ENCODE measurements around the gene PDE7B. TPM values are rescaled to one million over a fixed set of nuclear protein-coding genes. Genes with fewer than 3 reads are reported as not detected.

The PDE7B gene
- total RNA-seq, 4 donors from 2014 or later = 12.9 to 22.5 (median 16.4) TPM

- no peaks in the 10 kb centered on the region for H3K36me3 ChIP-seq
- H3K27me3 ChIP-seq = no peaks in the 10 kb centered on the region
- WGBS, 2 donors = 40 to 46% methylated on average over 3 of the region's 3 CpGs
- no peak overlapping the region for H3K4me3 ChIP-seq
- H3K27ac ChIP-seq = peak overlapping the region in 1 of 4 donors; percentile 39
- TF ChIP-seq CTCF (IDR thresholded peaks at IDR 0.05) (no peak), EP300 (IDR thresholded peaks at IDR 0.05) (no peak), POLR2A (IDR thresholded peaks at IDR 0.05) (no peak)
- H3K9me3 ChIP-seq = no peaks in the 10 kb centered on the region
- no peak for DNase-seq (ENCODE audit: low spot score in 2 of 2)
- peaks cover 0 to 6% (median 2%) of the 10 kb centered on the region in 4 donors for H3K4me1 ChIP-seq
These were observed 20.5 kb upstream of the PDE7B start for GRCh38 chr6:135831016-135831415.

- no peak for DNase-seq (ENCODE audit: low spot score in 2 of 2)
- H3K27ac ChIP-seq = no peak overlapping the region
- peaks cover 0 to 6% (median 2%) of the 10 kb centered on the region in 4 donors for H3K4me1 ChIP-seq
- TF ChIP-seq EP300 (IDR thresholded peaks at IDR 0.05) = no peak
- no peak for TF ChIP-seq POLR2A (IDR thresholded peaks at IDR 0.05)
- no peak for TF ChIP-seq CTCF (IDR thresholded peaks at IDR 0.05)
- H3K4me3 ChIP-seq = no peak overlapping the region
- no peaks in the 10 kb centered on the region for H3K9me3 ChIP-seq
- WGBS, 2 donors = 89 to 92% methylated on average over 3 of the region's 3 CpGs
- H3K27me3 ChIP-seq = no peaks in the 10 kb centered on the region
- H3K36me3 ChIP-seq = no peaks in the 10 kb centered on the region
These were observed 19.3 kb upstream of the PDE7B start for GRCh38 chr6:135832166-135832565.

DNA sequence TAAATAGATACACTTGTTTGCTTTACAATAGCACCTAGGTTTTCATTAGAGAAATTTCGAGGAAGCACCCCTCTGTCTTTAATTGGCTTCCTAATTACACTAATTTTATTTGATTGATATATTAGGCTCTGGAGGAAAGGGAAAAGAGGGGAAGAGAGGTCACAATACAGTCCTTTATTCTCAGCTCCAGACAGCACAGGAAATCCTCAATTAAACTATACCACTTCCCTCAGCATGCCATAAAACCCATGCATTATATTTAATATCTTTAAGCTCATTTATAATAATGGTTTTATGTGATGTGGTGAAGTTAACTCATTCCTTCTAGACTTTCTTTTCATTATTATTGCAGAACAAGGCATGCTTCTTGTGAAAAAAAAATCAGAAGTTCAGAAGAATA, 17.7 kb upstream of the PDE7B start:
- Histone ChIP-seq H3K36me3 (no peaks in the 10 kb centered on the region), H3K4me3 (no peak overlapping the region), H3K4me1 (peaks cover 0 to 6% (median 2%) of the 10 kb centered on the region in 4 donors), H3K9me3 (no peaks in the 10 kb centered on the region), H3K27ac (no peak overlapping the region), H3K27me3 (no peaks in the 10 kb centered on the region)
- WGBS, 2 donors = 42 to 55% methylated on average over 1 of the region's 1 CpG
- no peak for DNase-seq (ENCODE audit: low spot score in 2 of 2)
- TF ChIP-seq POLR2A (IDR thresholded peaks at IDR 0.05) (no peak), CTCF (IDR thresholded peaks at IDR 0.05) (no peak), EP300 (IDR thresholded peaks at IDR 0.05) (no peak)

GRCh38 chr6:135837735-135838449, 13.6 kb upstream of the PDE7B start:
- H3K36me3 ChIP-seq = no peaks in the 10 kb centered on the region
- no peaks in the 10 kb centered on the region for H3K9me3 ChIP-seq
- no peaks in the 10 kb centered on the region for H3K4me1 ChIP-seq
- no peaks in the 10 kb centered on the region for H3K27me3 ChIP-seq
- DNase-seq (ENCODE audit: low spot score in 2 of 2) = no peak
- TF ChIP-seq POLR2A (IDR thresholded peaks at IDR 0.05) (no peak), EP300 (IDR thresholded peaks at IDR 0.05) (no peak), CTCF (IDR thresholded peaks at IDR 0.05) (no peak)
- no peak overlapping the region for H3K4me3 ChIP-seq
- H3K27ac ChIP-seq = no peak overlapping the region
- 87 to 91% methylated on average over 5 of the region's 5 CpGs for WGBS, 2 donors

GRCh38 chr6:135839121-135839520, 12.4 kb upstream of the PDE7B start:
- no peak overlapping the region for H3K27ac ChIP-seq
- H3K4me1 ChIP-seq = no peaks in the 10 kb centered on the region
- WGBS, 2 donors = 80 to 83% methylated on average over 4 of the region's 4 CpGs
- no peak overlapping the region for H3K4me3 ChIP-seq
- no peaks in the 10 kb centered on the region for H3K36me3 ChIP-seq
- H3K27me3 ChIP-seq = no peaks in the 10 kb centered on the region
- no peaks in the 10 kb centered on the region for H3K9me3 ChIP-seq
- DNase-seq (ENCODE audit: low spot score in 2 of 2) = no peak
- no peak for TF ChIP-seq CTCF (IDR thresholded peaks at IDR 0.05)
- no peak for TF ChIP-seq POLR2A (IDR thresholded peaks at IDR 0.05)
- no peak for TF ChIP-seq EP300 (IDR thresholded peaks at IDR 0.05)

Data from tibial nerve (tissue), 4 donors.